Activated CD8-positive, alpha-beta memory T cell treated with anti-CD3 and anti-CD28 coated beads for 36 hours (primary cell): ENCODE measurements around the gene KANTR. TPM values are rescaled to one million over a fixed set of nuclear protein-coding genes. Genes with fewer than 3 reads are reported as not detected.

Experiments used
- CTCF ChIA-PET: fragments of 350-600 bp; sonication (Branson Sonifier 250); formaldehyde crosslinking; loops from one replicate; lab custom pipeline; 2021; ENCODE audit warnings: antibody characterized with exemption; lab: Charles Lee
- POLR2A ChIA-PET: fragments of 350-600 bp; sonication (Branson Sonifier 250); formaldehyde crosslinking; loops from one replicate; lab custom pipeline; 2021; ENCODE audit warnings: antibody characterized with exemption; lab: Charles Lee
- total RNA-seq, 2 experiments: library from RNA; stranded (reverse); gene quantifications; one replicate each; pipeline ENCODE4 v1.2.3, GENCODE V29; 2021

Gene KANTR
- total RNA-seq: 1 to 10 TPM; 5.2 to 5.4 TPM

GRCh38 chrX:53093748-53094581, at the start of gene KANTR:
KANTR (plus strand) TSS chrX:53094142; CDS start chrX:53124273, 30,131 bp downstream.
- CTCF ChIA-PET: interaction anchor here (0.6 to 1.0 kb wide), 3 partner anchors 21 to 89 kb away, joined by 3 to 4 read pairs (median 3); partner anchors contain the start of gene GPR173
- POLR2A ChIA-PET: interaction anchor here (1.1 to 1.3 kb wide), 2 partner anchors 12 to 22 kb away, joined by 4 to 9 read pairs; partner anchors contain the start of gene TSPYL2

- CTCF ChIA-PET: no interaction called here
- POLR2A ChIA-PET: no interaction called here
These were observed 48.9 kb upstream of the KANTR start for GRCh38 chrX:53044995-53045394.

GRCh38 chrX:53047228-53047627, 46.7 kb upstream of the KANTR start:
- POLR2A ChIA-PET: no interaction called here

GRCh38 chrX:53048169-53049126, 45.5 kb upstream of the KANTR start, which contains the start of gene GPR173:
GPR173 (plus strand) TSS chrX:53048789; CDS start chrX:53076622, 27,833 bp downstream.
- POLR2A ChIA-PET: no interaction called here
- CTCF ChIA-PET: interaction anchor here (1.1 kb wide), 1 partner anchor 46 kb away, joined by 3 read pairs; the partner anchor contains the start of gene KANTR

More at GRCh38 chrX:53047228-53047627, 46.7 kb upstream of the KANTR start:
- CTCF ChIA-PET: no interaction called here

- POLR2A ChIA-PET: no interaction called here
- CTCF ChIA-PET: interaction anchor here (1.1 kb wide), 1 partner anchor 45 kb away, joined by 3 read pairs; the partner anchor contains the start of gene KANTR
These were observed 44.8 kb upstream of the KANTR start for GRCh38 chrX:53049127-53049517.

- ChIA-PET POLR2A (no interaction called here), CTCF (no interaction called here)
These were observed 43.1 kb upstream of the KANTR start for GRCh38 chrX:53050841-53051240.

GRCh38 chrX:53055244-53055849, 38.6 kb upstream of the KANTR start:
- ChIA-PET POLR2A (no interaction called here), CTCF (no interaction called here)

- ChIA-PET POLR2A (no interaction called here), CTCF (no interaction called here)
These were observed 37.6 kb upstream of the KANTR start for GRCh38 chrX:53056292-53056691.

- POLR2A ChIA-PET: no interaction called here
- CTCF ChIA-PET: no interaction called here
These were observed 28.8 kb upstream of the KANTR start for GRCh38 chrX:53065104-53065503.

GRCh38 chrX:53071064-53071463, 22.9 kb upstream of the KANTR start:
- POLR2A ChIA-PET: no interaction called here
- CTCF ChIA-PET: interaction anchor here (0.7 kb wide), 1 partner anchor 219 kb away, joined by 4 read pairs; no protein-coding TSS in a partner anchor

GRCh38 chrX:53071604-53072417, 22.1 kb upstream of the KANTR start:
- CTCF ChIA-PET: interaction anchor here (0.8 to 1.0 kb wide), 3 partner anchors 15 to 22 kb away, joined by 3 to 4 read pairs (median 3); partner anchors contain the start of gene KANTR
- POLR2A ChIA-PET: interaction anchor here (0.6 to 1.7 kb wide), 2 partner anchors 23 to 307 kb away, joined by 4 to 9 read pairs; partner anchors contain the start of gene KANTR

- ChIA-PET CTCF (interaction anchor here (0.8 to 1.0 kb wide), 3 partner anchors 14 to 22 kb away, joined by 3 to 4 read pairs (median 3); partner anchors contain the start of gene KANTR), POLR2A (interaction anchor here (0.6 to 1.7 kb wide), 4 partner anchors 9 to 22 kb away, joined by 3 to 9 read pairs (median 4); partner anchors contain the start of genes KANTR and TSPYL2)
These were observed 21.4 kb upstream of the KANTR start for GRCh38 chrX:53072418-53073114.

GRCh38 chrX:53073115-53073586, 20.8 kb upstream of the KANTR start:
- ChIA-PET POLR2A (interaction anchor here (0.6 to 1.7 kb wide), 4 partner anchors 9 to 21 kb away, joined by 3 to 9 read pairs (median 4); partner anchors contain the start of genes KANTR and TSPYL2), CTCF (interaction anchor here (1.0 kb wide), 1 partner anchor 21 kb away, joined by 4 read pairs; the partner anchor contains the start of gene KANTR)

GRCh38 chrX:53075011-53075410, 18.9 kb upstream of the KANTR start:
- CTCF ChIA-PET: no interaction called here
- POLR2A ChIA-PET: no interaction called here

GRCh38 chrX:53076671-53077070, 17.3 kb upstream of the KANTR start:
- POLR2A ChIA-PET: no interaction called here
- CTCF ChIA-PET: interaction anchor here (1.6 kb wide), 1 partner anchor 13 kb away, joined by 5 read pairs; no protein-coding TSS in a partner anchor
